Suppressor macrophage treated with lipopolysaccharide for 1 hour (primary cell): ENCODE measurements around the gene DYNC2LI1.

Experiments
- DNase-seq, 3 donors: peaks; one replicate each; pipeline ENCODE4 v3.0.0-alpha.2; 2020 to 2022

DYNC2LI1 gene

GRCh38 chr2:43819491-43820163 is 45.8 kb downstream of the DYNC2LI1 start:
- DNase-seq, result no peak

GRCh38 chr2:43822839-43823238 is 49.0 kb downstream of the DYNC2LI1 start:
- no peak for DNase-seq

GRCh38 chr2:43823751-43824150 is 49.9 kb downstream of the DYNC2LI1 start:
- no peak for DNase-seq

GRCh38 chr2:43824512-43824911 is 50.7 kb downstream of the DYNC2LI1 start:
- DNase-seq, result no peak

- DNase-seq, result no peak
Observed at GRCh38 chr2:43824951-43825493, 51.2 kb downstream of the DYNC2LI1 start.

- DNase-seq, result no peak
Observed at GRCh38 chr2:43825841-43826240, 52.0 kb downstream of the DYNC2LI1 start.

- DNase-seq, result no peak
Observed at GRCh38 chr2:43826305-43827250, 52.7 kb downstream of the DYNC2LI1 start.

GRCh38 chr2:43831543-43832294 is 57.9 kb downstream of the DYNC2LI1 start:
- no peak for DNase-seq

GRCh38 chr2:43832457-43832856 is 58.6 kb downstream of the DYNC2LI1 start:
- no peak for DNase-seq

- no peak for DNase-seq
Observed at GRCh38 chr2:43837033-43837432, 63.2 kb downstream of the DYNC2LI1 start.

GRCh38 chr2:43837831-43838559 is 64.2 kb downstream of the DYNC2LI1 start:
- no peak for DNase-seq

GRCh38 chr2:43838560-43839267 is 64.9 kb downstream of the DYNC2LI1 start, which contains the start of the genes ABCG5 and ABCG8:
ABCG5 (minus strand) TSS chr2:43838839; CDS start chr2:43838679, 160 bp downstream.
ABCG8 (plus strand) TSS chr2:43838971; CDS start chr2:43839054, 83 bp downstream.
- DNase-seq, result no peak

- no peak for DNase-seq
Observed at GRCh38 chr2:43839776-43840564, 66.1 kb downstream of the DYNC2LI1 start.

GRCh38 chr2:43840965-43841364 is 67.1 kb downstream of the DYNC2LI1 start:
- no peak for DNase-seq

GRCh38 chr2:43841949-43842865 is 68.4 kb downstream of the DYNC2LI1 start:
- no peak for DNase-seq

GRCh38 chr2:43842866-43843226 is 69.0 kb downstream of the DYNC2LI1 start:
- no peak for DNase-seq

GRCh38 chr2:43845181-43845580 is 71.3 kb downstream of the DYNC2LI1 start:
- DNase-seq, result no peak

GRCh38 chr2:43846140-43846793 is 72.4 kb downstream of the DYNC2LI1 start:
- no peak for DNase-seq

- no peak for DNase-seq
Observed at GRCh38 chr2:43848214-43848613, 74.4 kb downstream of the DYNC2LI1 start.
